ENCODE results near the gene ARHGAP30.

GRCh38 chr1:161054232-161054631 lies 15.5 kb downstream of the ARHGAP30 start:
- TF ChIP-seq, protein P1, sequence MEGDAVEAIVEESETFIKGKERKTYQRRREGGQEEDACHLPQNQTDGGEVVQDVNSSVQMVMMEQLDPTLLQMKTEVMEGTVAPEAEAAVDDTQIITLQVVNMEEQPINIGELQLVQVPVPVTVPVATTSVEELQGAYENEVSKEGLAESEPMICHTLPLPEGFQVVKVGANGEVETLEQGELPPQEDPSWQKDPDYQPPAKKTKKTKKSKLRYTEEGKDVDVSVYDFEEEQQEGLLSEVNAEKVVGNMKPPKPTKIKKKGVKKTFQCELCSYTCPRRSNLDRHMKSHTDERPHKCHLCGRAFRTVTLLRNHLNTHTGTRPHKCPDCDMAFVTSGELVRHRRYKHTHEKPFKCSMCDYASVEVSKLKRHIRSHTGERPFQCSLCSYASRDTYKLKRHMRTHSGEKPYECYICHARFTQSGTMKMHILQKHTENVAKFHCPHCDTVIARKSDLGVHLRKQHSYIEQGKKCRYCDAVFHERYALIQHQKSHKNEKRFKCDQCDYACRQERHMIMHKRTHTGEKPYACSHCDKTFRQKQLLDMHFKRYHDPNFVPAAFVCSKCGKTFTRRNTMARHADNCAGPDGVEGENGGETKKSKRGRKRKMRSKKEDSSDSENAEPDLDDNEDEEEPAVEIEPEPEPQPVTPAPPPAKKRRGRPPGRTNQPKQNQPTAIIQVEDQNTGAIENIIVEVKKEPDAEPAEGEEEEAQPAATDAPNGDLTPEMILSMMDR (IDR thresholded peaks at IDR 0.05), result no peak
- no peak for TF ChIP-seq POLR2AphosphoS5 (IDR thresholded peaks at IDR 0.05; ENCODE audit: insufficient read depth in 1 of 2, low read depth in 1 of 2)
- TF ChIP-seq POLR2A (IDR thresholded peaks at IDR 0.05), result no peak

Data from vagina (tissue), 2 donors.